Measurements from ENCODE around the gene FOXO6. TPM values are rescaled to one million over a fixed set of nuclear protein-coding genes. Genes with fewer than 3 reads are reported as not detected.
A peak's percentile ranks its signal among the peaks of the same experiment; 100 is the strongest.

FOXO6 gene
- total RNA-seq, 1 donor from 2014 or later, result 2.6 TPM

DNA sequence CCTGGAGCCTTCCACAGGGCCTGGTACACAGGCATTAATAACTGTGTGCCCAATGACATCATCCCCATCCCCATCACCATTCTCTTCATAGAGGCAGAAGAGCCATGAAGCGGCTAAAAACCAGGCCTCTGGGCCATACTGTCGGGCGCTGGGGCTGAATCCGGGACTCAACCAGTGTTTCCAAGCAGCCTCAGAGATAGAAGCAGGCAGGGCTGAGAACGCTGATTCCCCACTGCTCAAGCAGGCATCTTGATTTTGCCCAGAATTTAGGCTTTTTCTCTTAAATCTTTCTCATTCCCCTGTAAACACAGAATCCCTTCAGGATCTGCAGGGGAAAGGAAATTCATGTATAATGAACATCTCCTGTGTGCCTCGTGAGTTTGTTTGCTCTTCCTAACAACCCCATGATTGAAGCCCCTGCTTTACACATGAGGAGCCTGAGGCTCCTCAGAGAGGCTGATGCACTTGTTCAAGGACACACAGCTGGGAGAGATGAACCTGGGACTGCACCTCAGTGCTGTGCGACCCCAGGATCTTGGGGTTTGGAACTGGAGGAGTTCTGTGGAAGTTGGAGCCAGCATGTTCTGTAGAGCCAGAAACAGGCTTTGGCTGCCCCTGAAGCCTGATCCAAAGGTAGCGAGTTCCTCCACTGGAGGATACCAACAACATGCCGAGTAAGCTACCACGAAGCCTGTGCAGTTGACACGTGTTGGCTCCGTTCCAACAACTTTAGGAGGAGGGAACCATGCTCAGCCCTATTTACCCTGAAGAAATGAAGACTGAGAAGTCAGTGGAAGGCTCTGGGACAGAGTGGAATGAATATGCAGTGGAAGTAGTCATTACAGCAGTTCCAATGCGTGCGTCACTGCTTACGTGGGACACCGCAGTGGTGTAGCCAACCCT is 67.8 kb downstream of the FOXO6 start:
- no peak overlapping the region for H3K9ac ChIP-seq (ENCODE audit: low read depth in 1 of 3, low read length in 3 of 3)
- H3K4me1 ChIP-seq (ENCODE audit: control insufficient read depth in 3 of 3, insufficient read depth in 3 of 3, low read length in 3 of 3), result peaks cover 22 to 55% (median 31%) of the 10 kb centered on the region in 3 donors
- H3K27me3 ChIP-seq (ENCODE audit: control insufficient read depth in 3 of 3, insufficient read depth in 3 of 3, low read length in 3 of 3), result no peaks in the 10 kb centered on the region
- no peak overlapping the region for H3K4me3 ChIP-seq (ENCODE audit: low read length in 3 of 3)
- no peaks in the 10 kb centered on the region for H3K36me3 ChIP-seq (ENCODE audit: control insufficient read depth in 3 of 3, insufficient read depth in 3 of 3, low read length in 3 of 3)
- H3K27ac ChIP-seq (ENCODE audit: low read depth, low read length), result no peak overlapping the region
- no peaks in the 10 kb centered on the region for H3K9me3 ChIP-seq (ENCODE audit: control insufficient read depth in 3 of 3, low read length in 3 of 3)

DNA sequence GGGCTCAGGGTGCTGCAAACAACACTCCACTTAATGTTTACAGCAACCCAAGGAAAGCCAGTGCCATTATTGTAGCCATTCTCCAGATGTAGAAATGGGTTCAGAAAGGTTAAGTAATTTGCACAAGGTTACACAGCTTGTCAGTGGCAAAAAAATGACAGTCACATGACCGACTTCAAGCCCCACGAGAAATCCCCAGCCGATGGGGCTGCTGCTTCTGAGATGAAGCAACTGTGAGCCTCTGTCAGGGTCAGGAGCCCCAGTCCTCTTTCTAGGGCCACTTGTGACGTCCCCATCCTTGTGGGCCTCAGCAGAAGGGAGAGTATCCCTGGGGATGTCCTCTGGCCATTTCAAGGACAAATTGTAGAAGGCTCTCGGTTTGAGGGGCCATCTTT is 68.4 kb downstream of the FOXO6 start:
- Histone ChIP-seq H3K4me3 (ENCODE audit: low read length in 3 of 3) (no peak overlapping the region), H3K4me1 (ENCODE audit: control insufficient read depth in 3 of 3, insufficient read depth in 3 of 3, low read length in 3 of 3) (peaks cover 16 to 48% (median 24%) of the 10 kb centered on the region in 3 donors), H3K27me3 (ENCODE audit: control insufficient read depth in 3 of 3, insufficient read depth in 3 of 3, low read length in 3 of 3) (peaks cover 0 to 2% (median 0%) of the 10 kb centered on the region in 3 donors), H3K9me3 (ENCODE audit: control insufficient read depth in 3 of 3, low read length in 3 of 3) (no peaks in the 10 kb centered on the region), H3K27ac (ENCODE audit: low read depth, low read length) (no peak overlapping the region), H3K36me3 (ENCODE audit: control insufficient read depth in 3 of 3, insufficient read depth in 3 of 3, low read length in 3 of 3) (no peaks in the 10 kb centered on the region), H3K9ac (ENCODE audit: low read depth in 1 of 3, low read length in 3 of 3) (no peak overlapping the region)

DNA sequence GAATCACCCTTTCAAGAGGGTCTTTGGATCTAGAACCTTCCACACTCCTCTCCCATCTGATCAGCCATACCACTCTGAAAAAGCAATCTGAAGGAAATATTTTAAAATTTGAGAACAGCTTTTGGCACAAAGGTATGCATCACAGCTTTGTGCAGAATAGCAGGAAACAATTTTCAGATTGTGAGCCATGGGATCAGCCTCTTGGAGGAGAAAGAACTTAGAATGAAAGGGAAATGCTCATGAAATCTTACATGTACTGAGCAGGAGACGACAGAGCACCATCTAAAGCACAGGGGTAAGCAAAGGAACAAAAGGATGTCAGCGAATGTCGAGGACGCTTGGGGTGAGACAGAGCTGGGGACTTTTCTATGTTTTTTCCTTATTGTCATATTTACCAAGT is 68.8 kb downstream of the FOXO6 start:
- Histone ChIP-seq H3K36me3 (ENCODE audit: control insufficient read depth in 3 of 3, insufficient read depth in 3 of 3, low read length in 3 of 3) (no peaks in the 10 kb centered on the region), H3K27ac (ENCODE audit: low read depth, low read length) (no peak overlapping the region), H3K9ac (ENCODE audit: low read depth in 1 of 3, low read length in 3 of 3) (no peak overlapping the region), H3K4me1 (ENCODE audit: control insufficient read depth in 3 of 3, insufficient read depth in 3 of 3, low read length in 3 of 3) (peaks cover 16 to 44% (median 23%) of the 10 kb centered on the region in 3 donors), H3K27me3 (ENCODE audit: control insufficient read depth in 3 of 3, insufficient read depth in 3 of 3, low read length in 3 of 3) (peaks cover 0 to 3% (median 0%) of the 10 kb centered on the region in 3 donors), H3K4me3 (ENCODE audit: low read length in 3 of 3) (no peak overlapping the region), H3K9me3 (ENCODE audit: control insufficient read depth in 3 of 3, low read length in 3 of 3) (no peaks in the 10 kb centered on the region)

DNA sequence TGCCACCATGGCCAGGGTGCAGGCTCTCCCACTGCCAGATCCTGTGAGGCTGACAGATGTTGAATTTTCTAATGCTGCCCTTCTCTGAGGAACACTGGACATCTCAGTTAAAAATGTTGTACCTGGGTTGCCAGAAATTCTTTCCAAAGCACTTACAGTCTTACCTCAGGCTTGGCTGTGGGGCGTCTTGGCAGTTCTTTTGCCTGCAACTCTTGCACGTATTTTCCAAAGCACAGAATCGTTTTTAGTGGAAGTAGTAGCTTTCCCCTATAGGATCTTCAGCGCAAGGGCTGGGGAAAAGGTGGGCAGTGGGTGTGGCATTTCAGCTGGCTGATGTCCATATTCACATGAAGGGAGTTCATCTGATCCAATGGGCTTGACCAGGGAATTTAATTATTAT is 69.3 kb downstream of the FOXO6 start:
- H3K36me3 ChIP-seq (ENCODE audit: control insufficient read depth in 3 of 3, insufficient read depth in 3 of 3, low read length in 3 of 3), result no peaks in the 10 kb centered on the region
- no peaks in the 10 kb centered on the region for H3K9me3 ChIP-seq (ENCODE audit: control insufficient read depth in 3 of 3, low read length in 3 of 3)
- no peak overlapping the region for H3K9ac ChIP-seq (ENCODE audit: low read depth in 1 of 3, low read length in 3 of 3)
- no peak overlapping the region for H3K27ac ChIP-seq (ENCODE audit: low read depth, low read length)
- H3K27me3 ChIP-seq (ENCODE audit: control insufficient read depth in 3 of 3, insufficient read depth in 3 of 3, low read length in 3 of 3), result peaks cover 0 to 7% (median 4%) of the 10 kb centered on the region in 3 donors
- no peak overlapping the region for H3K4me3 ChIP-seq (ENCODE audit: low read length in 3 of 3)
- H3K4me1 ChIP-seq (ENCODE audit: control insufficient read depth in 3 of 3, insufficient read depth in 3 of 3, low read length in 3 of 3), result peaks cover 16 to 40% (median 23%) of the 10 kb centered on the region in 3 donors

DNA sequence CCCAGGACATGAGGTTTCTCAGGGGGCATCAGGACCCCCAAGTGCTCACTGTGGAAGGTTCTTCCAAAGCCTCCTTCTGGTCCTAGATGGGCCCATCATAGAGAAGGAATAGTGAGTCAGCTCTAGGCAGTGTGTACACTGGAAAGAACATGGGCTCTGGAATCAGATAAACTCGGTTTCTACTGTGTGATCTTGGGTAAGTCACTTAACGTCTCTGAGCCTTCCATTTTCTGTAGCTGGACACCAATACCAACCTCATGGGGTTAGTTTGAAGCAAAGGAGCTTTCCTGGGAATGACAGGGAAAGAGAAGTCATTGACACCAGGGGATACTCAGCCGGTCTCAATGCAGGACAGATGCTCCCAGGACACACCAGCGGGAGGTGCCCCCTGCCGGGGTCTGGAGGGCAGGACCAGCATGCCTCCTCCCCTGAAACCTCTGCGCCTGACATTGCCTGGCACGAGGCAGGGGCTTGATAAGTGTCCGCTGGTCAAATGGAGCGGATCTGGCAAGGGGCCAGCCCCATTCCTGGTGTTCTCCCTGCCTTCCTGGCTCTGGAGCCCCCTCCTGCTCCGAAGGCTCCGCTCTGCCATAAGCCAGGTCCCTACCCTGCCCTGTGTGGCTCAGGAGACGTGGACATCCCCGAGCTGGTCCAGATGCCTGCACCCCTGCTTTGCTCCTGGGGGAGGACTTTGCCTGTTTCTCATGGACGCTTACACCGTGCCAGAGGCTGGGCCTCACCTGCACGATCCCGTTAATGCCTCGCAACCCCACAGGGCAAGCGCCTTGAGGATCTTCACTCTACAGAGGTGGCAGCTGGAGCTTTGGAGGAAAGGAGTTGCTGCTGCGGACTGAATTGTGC is 70.5 kb downstream of the FOXO6 start:
- H3K4me3 ChIP-seq (ENCODE audit: low read length in 3 of 3), result peak overlapping the region in 1 of 3 donors; percentile 22
- no peaks in the 10 kb centered on the region for H3K9me3 ChIP-seq (ENCODE audit: control insufficient read depth in 3 of 3, low read length in 3 of 3)
- H3K27me3 ChIP-seq (ENCODE audit: control insufficient read depth in 3 of 3, insufficient read depth in 3 of 3, low read length in 3 of 3), result peaks cover 0 to 13% (median 10%) of the 10 kb centered on the region in 3 donors
- peak overlapping the region; percentile 72 for H3K27ac ChIP-seq (ENCODE audit: low read depth, low read length)
- H3K9ac ChIP-seq (ENCODE audit: low read depth in 1 of 3, low read length in 3 of 3), result peak overlapping the region in 1 of 3 donors; percentile 54
- H3K36me3 ChIP-seq (ENCODE audit: control insufficient read depth in 3 of 3, insufficient read depth in 3 of 3, low read length in 3 of 3), result no peaks in the 10 kb centered on the region
- H3K4me1 ChIP-seq (ENCODE audit: control insufficient read depth in 3 of 3, insufficient read depth in 3 of 3, low read length in 3 of 3), result peaks cover 16 to 40% (median 23%) of the 10 kb centered on the region in 3 donors

Other genes starting within 250 kb of the FOXO6 start
- gene SCMH1, start 119.1 kb upstream of the FOXO6 start, total RNA-seq, result 13.0 TPM
- gene EDN2, start 123.2 kb downstream of the FOXO6 start, total RNA-seq, result not detected

Data from skeletal muscle tissue (tissue), 4 donors.